ENCODE measurements around the gene DNM1. TPM values are rescaled to one million over a fixed set of nuclear protein-coding genes. Genes with fewer than 3 reads are reported as not detected.

The DNM1 gene
- total and polyA plus RNA-seq, 2 of the 8 experiments (the other 6 are each of a cell fraction or from before 2014, with no cell fraction given), result 34.3 to 62.7 TPM

GRCh38 chr9:128202648-128203023 is 543 bp upstream of the DNM1 start:
- WGBS, 2 experiments (ENCODE audit: extremely low coverage in 1 of 2, insufficient coverage in 1 of 2, insufficient read length in 1 of 2, insufficient replicate concordance in 2 of 2, low coverage in 1 of 2, low lambda C conversion rate in 2 of 2, missing lambda C conversion rate in 1 of 2), result 70% methylated on average over 2 of the region's 2 CpGs; no CpG with 5 or more reads in 1 of the 2 experiments
- H3K79me2 ChIP-seq (ENCODE audit: control insufficient read depth in 1 of 2, insufficient read depth in 2 of 2, low read length in 2 of 2), result peaks cover 0 to 3% of the 10 kb centered on the region in 2 experiments; a peak in 1 of 4 replicates
- TF ChIP-seq USF2 (IDR thresholded peaks at IDR 0.05; ENCODE audit: low read length) (no peak), CTBP2 (IDR thresholded peaks at IDR 0.05; ENCODE audit: borderline replicate concordance, insufficient read depth, insufficient read length, low read length) (no peak), SAP30 (IDR thresholded peaks at IDR 0.05; ENCODE audit: insufficient read depth, insufficient replicate concordance, low read length) (no peak), SIRT6 (IDR thresholded peaks at IDR 0.05; ENCODE audit: low read length) (no peak), SP1 (IDR thresholded peaks at IDR 0.05; ENCODE audit: low read depth, low read length) (no peak), CBX5 (IDR thresholded peaks at IDR 0.05; ENCODE audit: low read depth, low read length) (no peak), KDM5A (IDR thresholded peaks at IDR 0.05; ENCODE audit: low read length) (no peak), SUZ12 (IDR thresholded peaks at IDR 0.05; ENCODE audit: low read length) (no peak), CHD1 (IDR thresholded peaks at IDR 0.05; ENCODE audit: low read depth, low read length) (no peak), EP300 (IDR thresholded peaks at IDR 0.05; ENCODE audit: borderline replicate concordance in 1 of 2, low read depth in 2 of 2, low read length in 2 of 2) (no peak), EZH2 (IDR thresholded peaks at IDR 0.05; ENCODE audit: low read depth, low read length, severe bottlenecking) (no peak), MAFK (IDR thresholded peaks at IDR 0.05; ENCODE audit: low read depth, low read length) (no peak)

More at GRCh38 chr9:128202648-128203023, 543 bp upstream of the DNM1 start:
- Histone ChIP-seq H3K79me1 (ENCODE audit: low read depth, low read length) (no peaks in the 10 kb centered on the region; the same call in 1 of the 2 replicates), H4K20me1 (replicated peaks in 1 of 2; ENCODE audit: control insufficient read depth in 1 of 2, insufficient read depth in 2 of 2, low read length in 2 of 2) (peaks cover 0 to 2% of the 10 kb centered on the region in 2 experiments), H3K4ac (replicated peaks; ENCODE audit: insufficient read length, low read depth, low read length) (no peak overlapping the region), H3K23me2 (ENCODE audit: low read depth, low read length) (peaks cover 6% of the 10 kb centered on the region; the same call in 1 of the 2 replicates), H3K27me3 (replicated peaks in 1 of 4; ENCODE audit: control insufficient read depth in 3 of 4, extremely low read depth in 1 of 4, insufficient read depth in 3 of 4, low read length in 3 of 4) (no peaks in the 10 kb centered on the region), H2AFZ (ENCODE audit: low read length) (peak overlapping the region; percentile 8; the same call in 1 of the 2 replicates), H3K36me3 (ENCODE audit: control insufficient read depth in 2 of 4, insufficient read depth in 4 of 4, low read length in 3 of 4) (no peaks in the 10 kb centered on the region), H3K4me3 (ENCODE audit: extremely low read depth in 1 of 4, insufficient read depth in 2 of 4, low read depth in 3 of 4, low read length in 4 of 4) (peak overlapping the region in 2 of 4 experiments; percentile 55 to 93; a peak in 1 of 8 replicates), H3K4me1 (replicated peaks in 1 of 4; ENCODE audit: control insufficient read depth in 3 of 4, insufficient read depth in 4 of 4, low read length in 3 of 4) (peaks cover 3 to 11% (median 9%) of the 10 kb centered on the region in 4 experiments; a peak in 6 of 7 replicates), H3K18ac (ENCODE audit: extremely low read depth, low read length) (no peak overlapping the region; the same call in 1 of the 2 replicates), H3K4me2 (ENCODE audit: insufficient read depth in 1 of 2, low read depth in 2 of 2, low read length in 2 of 2) (peak overlapping the region; percentile 66 to 74), H4K5ac (ENCODE audit: insufficient read length, low read depth, low read length) (no peak overlapping the region), H3K27ac (ENCODE audit: low read depth, low read length) (no peak overlapping the region), H3K9me3 (ENCODE audit: insufficient read depth in 2 of 2, low read depth in 1 of 2, low read length in 1 of 2) (no peaks in the 10 kb centered on the region), H3K9ac (replicated peaks in 1 of 4; ENCODE audit: extremely low read depth in 1 of 4, low read depth in 3 of 4, low read length in 3 of 4) (no peak overlapping the region), H4K91ac (replicated peaks; ENCODE audit: insufficient read length, low read length) (no peak overlapping the region), H3K56ac (replicated peaks; ENCODE audit: insufficient read length, low read depth, low read length) (no peak overlapping the region), H3K23ac (ENCODE audit: insufficient read length) (no peak overlapping the region), H2BK120ac (replicated peaks; ENCODE audit: low read depth, low read length) (no peak overlapping the region), H2AK5ac (ENCODE audit: low read depth, low read length) (no peak overlapping the region), H2BK5ac (ENCODE audit: low read depth, low read length) (0 out of 2 replicates have a peak overlapping the region, but pooled peaks have one; percentile 31), H2BK20ac (ENCODE audit: low read length) (no peak overlapping the region), H3K14ac (ENCODE audit: insufficient read length) (no peak overlapping the region), H4K8ac (ENCODE audit: extremely low read depth, insufficient read depth, low read length) (no peak overlapping the region), H2BK12ac (ENCODE audit: low read depth, low read length) (no peak overlapping the region), H2BK15ac (ENCODE audit: low read length) (no peak overlapping the region)
- POLR2A ChIA-PET (ENCODE audit: partially characterized antibody), result interaction anchor here (1.0 to 1.8 kb wide), 2 partner anchors 16 to 42 kb away, joined by 3 to 6 read pairs; partner anchors contain the start of gene BBLN
- no peak for FAIRE-seq
- CTCF ChIA-PET (ENCODE audit: partially characterized antibody), result interaction anchor here (0.7 to 1.0 kb wide), 4 partner anchors 10 to 16 kb away, joined by 3 to 4 read pairs (median 4); no protein-coding TSS in a partner anchor
- DNase-seq (ENCODE audit: low read depth in 1 of 2, low spot score in 2 of 2), result no peak
